Uterus (tissue), 2 donors: ENCODE measurements around the gene C1QTNF9B.

Experiments used
- CTCF ChIP-seq, 4 experiments: fragments of 200-600 bp in 2 of 4; fragments of 450-650 bp in 2 of 4; sonication (generic) in 2 of 4; IDR thresholded peaks; one replicate each; pipeline ENCODE4 v1.5.1; 2016 to 2019; ENCODE audit warnings: antibody characterized with exemption in 4 of 4, mild to moderate bottlenecking in 2 of 4, moderate library complexity in 1 of 4
- POLR2A ChIP-seq, 2 donors: fragments of 450-650 bp; IDR thresholded peaks; one replicate each; pipeline ENCODE4 v1.6.1; 2016; ENCODE audit warnings: antibody characterized with exemption in 2 of 2, mild to moderate bottlenecking in 1 of 2, moderate library complexity in 1 of 2

GRCh38 chr13:23870356-23871140 lies 26.8 kb downstream of the C1QTNF9B start:
- TF ChIP-seq CTCF (IDR thresholded peaks at IDR 0.05) (no peak), POLR2A (IDR thresholded peaks at IDR 0.05) (no peak)
